OCI-LY3 (cell line): ENCODE measurements around the gene MED13L.

Experiments used
- CTCF ChIP-seq: fragments of 200-600, 300-600 bp; sonication (generic); IDR thresholded peaks from 2 replicates; pipeline ENCODE4 v1.5.1; 2014; ENCODE audit warnings: antibody characterized with exemption, low read length, low read depth
- EZH2phosphoT487 ChIP-seq: fragments of 200-600 bp; shearing (Covaris generic); IDR thresholded peaks from 2 replicates; pipeline ENCODE4 v1.6.1; 2018; ENCODE audit warnings: antibody characterized with exemption, mixed run types, low read depth

GRCh38 chr12:116213885-116214527, 63.5 kb downstream of the MED13L start:
- TF ChIP-seq CTCF (no peak), EZH2phosphoT487 (no peak)
